Neural cell (in vitro differentiated cells): ENCODE results near the gene NCOA7.

Experiments
- EP300 ChIP-seq: fragments of 450-650 bp; conservative IDR thresholded peaks from 2 replicates; pipeline ENCODE4 v1.6.1; 2014; ENCODE audit warnings: antibody characterized with exemption, mild to moderate bottlenecking, moderate library complexity; ENCODE audit not compliant: poor library complexity, severe bottlenecking
- EZH2 ChIP-seq: fragments of 200-600, 300-800 bp; shearing (Covaris generic), sonication (generic); IDR thresholded peaks from 2 replicates; pipeline ENCODE4 v1.6.1; 2014; ENCODE audit warnings: antibody characterized with exemption, low read length, borderline replicate concordance, mild to moderate bottlenecking; ENCODE audit not compliant: insufficient read depth, poor library complexity, severe bottlenecking
- REST ChIP-seq: IDR thresholded peaks from 2 replicates; pipeline ENCODE4 v1.6.1; 2012; ENCODE audit warnings: borderline replicate concordance
- TAF1 ChIP-seq: IDR thresholded peaks from 2 replicates; pipeline ENCODE4 v1.6.1; 2012; ENCODE audit warnings: low read depth
- TF ChIP-seq, protein P1 (sequence below): fragments of 450-650 bp; IDR thresholded peaks from 2 replicates; pipeline ENCODE4 v1.5.1; 2014; ENCODE audit warnings: antibody characterized with exemption, mild to moderate bottlenecking, moderate library complexity; ENCODE audit not compliant: poor library complexity, severe bottlenecking

GRCh38 chr6:125791151-125791819 is 525 bp downstream of the NCOA7 start:
- TF ChIP-seq, protein P1, sequence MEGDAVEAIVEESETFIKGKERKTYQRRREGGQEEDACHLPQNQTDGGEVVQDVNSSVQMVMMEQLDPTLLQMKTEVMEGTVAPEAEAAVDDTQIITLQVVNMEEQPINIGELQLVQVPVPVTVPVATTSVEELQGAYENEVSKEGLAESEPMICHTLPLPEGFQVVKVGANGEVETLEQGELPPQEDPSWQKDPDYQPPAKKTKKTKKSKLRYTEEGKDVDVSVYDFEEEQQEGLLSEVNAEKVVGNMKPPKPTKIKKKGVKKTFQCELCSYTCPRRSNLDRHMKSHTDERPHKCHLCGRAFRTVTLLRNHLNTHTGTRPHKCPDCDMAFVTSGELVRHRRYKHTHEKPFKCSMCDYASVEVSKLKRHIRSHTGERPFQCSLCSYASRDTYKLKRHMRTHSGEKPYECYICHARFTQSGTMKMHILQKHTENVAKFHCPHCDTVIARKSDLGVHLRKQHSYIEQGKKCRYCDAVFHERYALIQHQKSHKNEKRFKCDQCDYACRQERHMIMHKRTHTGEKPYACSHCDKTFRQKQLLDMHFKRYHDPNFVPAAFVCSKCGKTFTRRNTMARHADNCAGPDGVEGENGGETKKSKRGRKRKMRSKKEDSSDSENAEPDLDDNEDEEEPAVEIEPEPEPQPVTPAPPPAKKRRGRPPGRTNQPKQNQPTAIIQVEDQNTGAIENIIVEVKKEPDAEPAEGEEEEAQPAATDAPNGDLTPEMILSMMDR: peak; percentile 75
- TF ChIP-seq REST (no peak), EZH2 (no peak), TAF1 (no peak), EP300 (no peak)
